Measurements from ENCODE around the gene AOPEP.
A peak's percentile ranks its signal among the peaks of the same experiment; 100 is the strongest.

AOPEP gene

GRCh38 chr9:95099321-95100070 is 373.0 kb downstream of the AOPEP start:
- Histone ChIP-seq H3K9ac (no peak overlapping the region), H3K27ac (0 out of 2 replicates have a peak overlapping the region, but pooled peaks have one; percentile 50)

GRCh38 chr9:95100071-95100627 is 373.6 kb downstream of the AOPEP start:
- Histone ChIP-seq H3K4me3 (no peak overlapping the region), H3K9me3 (no peaks in the 10 kb centered on the region), H3K4me1 (peaks cover 43% of the 10 kb centered on the region), H3K36me3 (peaks cover 6% of the 10 kb centered on the region; the same call in 1 of the 2 replicates), H3K9ac (no peak overlapping the region), H3K27me3 (no peaks in the 10 kb centered on the region), H4K20me1 (no peaks in the 10 kb centered on the region), H3K4me2 (peak overlapping the region; percentile 81), H3K27ac (0 out of 2 replicates have a peak overlapping the region, but pooled peaks have one; percentile 12)
- no peak for TF ChIP-seq Cebpa-rat (IDR thresholded peaks at IDR 0.05)

More at GRCh38 chr9:95099321-95100070, 373.0 kb downstream of the AOPEP start:
- no peaks in the 10 kb centered on the region for H3K27me3 ChIP-seq
- H3K4me1 ChIP-seq = peaks cover 48% of the 10 kb centered on the region
- H3K9me3 ChIP-seq = no peaks in the 10 kb centered on the region
- no peak overlapping the region for H3K4me3 ChIP-seq
- no peak for TF ChIP-seq Cebpa-rat (IDR thresholded peaks at IDR 0.05)
- H4K20me1 ChIP-seq = no peaks in the 10 kb centered on the region
- H3K36me3 ChIP-seq = peaks cover 6% of the 10 kb centered on the region; the same call in 1 of the 2 replicates
- peak overlapping the region; percentile 81 for H3K4me2 ChIP-seq

- Histone ChIP-seq H3K27me3 (no peaks in the 10 kb centered on the region), H3K4me2 (no peak overlapping the region), H3K4me1 (peaks cover 38% of the 10 kb centered on the region), H3K9me3 (no peaks in the 10 kb centered on the region), H3K4me3 (no peak overlapping the region), H3K36me3 (peaks cover 6% of the 10 kb centered on the region; the same call in 1 of the 2 replicates), H3K27ac (no peak overlapping the region), H3K9ac (no peak overlapping the region), H4K20me1 (no peaks in the 10 kb centered on the region)
- no peak for TF ChIP-seq Cebpa-rat (IDR thresholded peaks at IDR 0.05)
Measured at GRCh38 chr9:95101326-95101725, 374.8 kb downstream of the AOPEP start.

GRCh38 chr9:95102001-95102433 is 375.5 kb downstream of the AOPEP start:
- Histone ChIP-seq H3K4me1 (peaks cover 39% of the 10 kb centered on the region), H3K4me2 (no peak overlapping the region), H3K9ac (no peak overlapping the region), H3K9me3 (no peaks in the 10 kb centered on the region), H4K20me1 (no peaks in the 10 kb centered on the region), H3K4me3 (no peak overlapping the region), H3K27me3 (no peaks in the 10 kb centered on the region), H3K27ac (no peak overlapping the region), H3K36me3 (peaks cover 12% of the 10 kb centered on the region)
- no peak for TF ChIP-seq Cebpa-rat (IDR thresholded peaks at IDR 0.05)

GRCh38 chr9:95102572-95102971 is 376.1 kb downstream of the AOPEP start:
- TF ChIP-seq Cebpa-rat (IDR thresholded peaks at IDR 0.05) = no peak
- H3K4me3 ChIP-seq = no peak overlapping the region
- no peaks in the 10 kb centered on the region for H3K9me3 ChIP-seq
- no peaks in the 10 kb centered on the region for H3K27me3 ChIP-seq
- H3K4me1 ChIP-seq = peaks cover 40% of the 10 kb centered on the region
- H3K27ac ChIP-seq = no peak overlapping the region
- no peaks in the 10 kb centered on the region for H4K20me1 ChIP-seq
- H3K4me2 ChIP-seq = no peak overlapping the region
- H3K36me3 ChIP-seq = peaks cover 16% of the 10 kb centered on the region
- no peak overlapping the region for H3K9ac ChIP-seq

- H3K27me3 ChIP-seq = no peaks in the 10 kb centered on the region
- H3K27ac ChIP-seq = no peak overlapping the region
- no peaks in the 10 kb centered on the region for H4K20me1 ChIP-seq
- TF ChIP-seq Cebpa-rat (IDR thresholded peaks at IDR 0.05) = no peak
- no peak overlapping the region for H3K4me2 ChIP-seq
- H3K36me3 ChIP-seq = peaks cover 16% of the 10 kb centered on the region
- H3K4me1 ChIP-seq = peaks cover 40% of the 10 kb centered on the region
- H3K9ac ChIP-seq = no peak overlapping the region
- H3K4me3 ChIP-seq = no peak overlapping the region
- no peaks in the 10 kb centered on the region for H3K9me3 ChIP-seq
Measured at GRCh38 chr9:95103281-95103771, 376.8 kb downstream of the AOPEP start.

GRCh38 chr9:95103871-95104580 is 377.5 kb downstream of the AOPEP start:
- no peak overlapping the region for H3K27ac ChIP-seq
- no peaks in the 10 kb centered on the region for H3K27me3 ChIP-seq
- no peaks in the 10 kb centered on the region for H3K9me3 ChIP-seq
- no peak overlapping the region for H3K4me2 ChIP-seq
- no peak overlapping the region for H3K4me3 ChIP-seq
- H3K4me1 ChIP-seq = peaks cover 33% of the 10 kb centered on the region
- H3K36me3 ChIP-seq = peaks cover 16% of the 10 kb centered on the region
- no peaks in the 10 kb centered on the region for H4K20me1 ChIP-seq
- TF ChIP-seq Cebpa-rat (IDR thresholded peaks at IDR 0.05) = no peak
- no peak overlapping the region for H3K9ac ChIP-seq

GRCh38 chr9:95104581-95104960 is 378.1 kb downstream of the AOPEP start:
- H3K4me1 ChIP-seq = peaks cover 28% of the 10 kb centered on the region

GRCh38 chr9:95104980-95105379 is 378.5 kb downstream of the AOPEP start:
- peaks cover 16% of the 10 kb centered on the region for H3K36me3 ChIP-seq
- no peak overlapping the region for H3K4me3 ChIP-seq
- no peak overlapping the region for H3K27ac ChIP-seq
- no peaks in the 10 kb centered on the region for H3K27me3 ChIP-seq
- H3K4me2 ChIP-seq = no peak overlapping the region
- no peak for TF ChIP-seq Cebpa-rat (IDR thresholded peaks at IDR 0.05)
- H3K9ac ChIP-seq = no peak overlapping the region
- H3K9me3 ChIP-seq = no peaks in the 10 kb centered on the region
- peaks cover 23% of the 10 kb centered on the region for H3K4me1 ChIP-seq
- H4K20me1 ChIP-seq = no peaks in the 10 kb centered on the region

More at GRCh38 chr9:95104581-95104960, 378.1 kb downstream of the AOPEP start:
- no peaks in the 10 kb centered on the region for H3K27me3 ChIP-seq
- H4K20me1 ChIP-seq = no peaks in the 10 kb centered on the region
- H3K27ac ChIP-seq = no peak overlapping the region
- peaks cover 16% of the 10 kb centered on the region for H3K36me3 ChIP-seq
- no peak overlapping the region for H3K4me3 ChIP-seq
- no peak for TF ChIP-seq Cebpa-rat (IDR thresholded peaks at IDR 0.05)
- H3K9ac ChIP-seq = no peak overlapping the region
- no peak overlapping the region for H3K4me2 ChIP-seq
- no peaks in the 10 kb centered on the region for H3K9me3 ChIP-seq

All from BLaER1 (cell line).